NCI-H2029 (cell line): ENCODE measurements around the gene ZFP36L2.
A peak's percentile ranks its signal among the peaks of the same experiment; 100 is the strongest.

Experiments
- DNase-seq: peaks from one replicate; lab custom pipeline; 2025; lab: John Stamatoyannopoulos, UW

ZFP36L2 gene

GRCh38 chr2:43186321-43186678 lies 40.1 kb downstream of the ZFP36L2 start:
- DNase-seq = no peak

GRCh38 chr2:43185146-43185545 lies 41.3 kb downstream of the ZFP36L2 start:
- no peak for DNase-seq

GRCh38 chr2:43184339-43184895 lies 42.0 kb downstream of the ZFP36L2 start:
- DNase-seq = no peak

- no peak for DNase-seq
Measured at GRCh38 chr2:43183743-43184142, 42.7 kb downstream of the ZFP36L2 start.

GRCh38 chr2:43180897-43181296 lies 45.5 kb downstream of the ZFP36L2 start:
- DNase-seq = no peak

GRCh38 chr2:43179942-43180341 lies 46.5 kb downstream of the ZFP36L2 start:
- DNase-seq = no peak

- peak; percentile 35 for DNase-seq
Measured at GRCh38 chr2:43178602-43179542, 47.5 kb downstream of the ZFP36L2 start.

- no peak for DNase-seq
Measured at GRCh38 chr2:43178055-43178598, 48.3 kb downstream of the ZFP36L2 start.

GRCh38 chr2:43176449-43176848 lies 50.0 kb downstream of the ZFP36L2 start:
- DNase-seq = peak; percentile 24

- DNase-seq = no peak
Measured at GRCh38 chr2:43175876-43176275, 50.5 kb downstream of the ZFP36L2 start.

- no peak for DNase-seq
Measured at GRCh38 chr2:43175020-43175441, 51.4 kb downstream of the ZFP36L2 start.

- DNase-seq = no peak
Measured at GRCh38 chr2:43174368-43174916, 52.0 kb downstream of the ZFP36L2 start.
